ENCODE data around the gene IBTK. TPM values are rescaled to one million over a fixed set of nuclear protein-coding genes. Genes with fewer than 3 reads are reported as not detected.

The IBTK gene
- total RNA-seq, 1 experiment from 2014 or later, result 36.6 TPM

- TF ChIP-seq CBX3 (IDR thresholded peaks at IDR 0.05; ENCODE audit: low read depth) (peak; percentile 59; the same call in 1 of the 2 replicates), POLR2AphosphoS5 (IDR thresholded peaks at IDR 0.05; ENCODE audit: low read depth, low read length) (peak; percentile 41; the same call in 1 of the 2 replicates), CTCF (IDR thresholded peaks at IDR 0.05 in 2 of 3, conservative IDR thresholded peaks at IDR 0.05 in 1 of 3; ENCODE audit: borderline replicate concordance in 1 of 3, insufficient read depth in 1 of 3, low read depth in 2 of 3, low read length in 2 of 3) (no peak), SP1 (IDR thresholded peaks at IDR 0.05; ENCODE audit: low read depth) (peak; percentile 78), EZH2 (IDR thresholded peaks at IDR 0.05) (no peak), POLR2A (IDR thresholded peaks at IDR 0.05; ENCODE audit: borderline replicate concordance, extremely low read depth, insufficient read depth, insufficient read length) (no peak)
Measured at GRCh38 chr6:82144007-82144851, 103.3 kb downstream of the IBTK start (continued).

GRCh38 chr6:82143041-82143481 is 104.5 kb downstream of the IBTK start:
- Histone ChIP-seq H3K27ac (ENCODE audit: low read depth, low read length) (no peak overlapping the region), H4K20me1 (ENCODE audit: insufficient read depth) (no peaks in the 10 kb centered on the region), H3K4me2 (ENCODE audit: low read length) (no peak overlapping the region), H3K36me3 (ENCODE audit: control insufficient read depth in 1 of 2, insufficient read depth in 2 of 2, low read length in 2 of 2) (no peaks in the 10 kb centered on the region), H3K9me3 (ENCODE audit: control insufficient read depth in 1 of 2, insufficient read depth in 1 of 2, low read depth in 1 of 2, low read length in 2 of 2) (no peaks in the 10 kb centered on the region), H3K4me3 (replicated peaks in 1 of 2; ENCODE audit: low read depth in 1 of 2, low read length in 2 of 2) (no peak overlapping the region), H3K27me3 (ENCODE audit: insufficient read depth, low read length) (no peaks in the 10 kb centered on the region), H3K9me2 (ENCODE audit: insufficient read depth) (no peaks in the 10 kb centered on the region), H3K4me1 (ENCODE audit: control insufficient read depth in 1 of 2, insufficient read depth in 2 of 2, low read length in 2 of 2) (peaks cover 19 to 29% of the 10 kb centered on the region in 2 experiments), H3K79me2 (ENCODE audit: insufficient read depth, low read length) (no peaks in the 10 kb centered on the region), H2AFZ (ENCODE audit: low read depth, low read length, poor library complexity, severe bottlenecking) (no peak overlapping the region), H3K9ac (ENCODE audit: low read length) (no peak overlapping the region)
- POLR2A ChIA-PET, result interaction anchor here (1.0 kb wide), 1 partner anchor 11 kb away, joined by 3 read pairs; no protein-coding TSS in a partner anchor
- BruUV-seq (replicated peaks), result no TSS peak
- no peak for DNase-seq (ENCODE audit: low read depth, low spot score)
- ATAC-seq, result no peak
- CTCF ChIA-PET, result no interaction called here
- intact Hi-C loops (cut with micrococcal nuclease), result no loop called here
- RAD21 ChIA-PET (ENCODE audit: low non-redundant PET in 1 of 2, low total read pairs in 2 of 2, uncharacterized antibody in 2 of 2, unreplicated experiment in 2 of 2), result no interaction called here
- TF ChIP-seq ZBTB33 (IDR thresholded peaks at IDR 0.05; ENCODE audit: extremely low read depth, insufficient replicate concordance, low read length) (no peak), REST (IDR thresholded peaks at IDR 0.05; ENCODE audit: low read depth) (no peak), SP1 (IDR thresholded peaks at IDR 0.05; ENCODE audit: low read depth) (no peak), JUND (IDR thresholded peaks at IDR 0.05) (no peak), CTCF (IDR thresholded peaks at IDR 0.05 in 2 of 3, conservative IDR thresholded peaks at IDR 0.05 in 1 of 3; ENCODE audit: borderline replicate concordance in 1 of 3, insufficient read depth in 1 of 3, low read depth in 2 of 3, low read length in 2 of 3) (no peak), POLR2A (IDR thresholded peaks at IDR 0.05; ENCODE audit: borderline replicate concordance, extremely low read depth, insufficient read depth, insufficient read length) (no peak), YY1 (IDR thresholded peaks at IDR 0.05; ENCODE audit: extremely low read depth, insufficient replicate concordance, low read depth, low read length) (no peak), ZNF274 (IDR thresholded peaks at IDR 0.05; ENCODE audit: low read depth, low read length) (no peak)

All from HCT116 (cell line).